Head of caudate nucleus (tissue), 42 donors: ENCODE results near the gene IRF6.

Experiments used
- DNase-seq, 42 donors: peaks; one replicate each; pipeline versions ENCODE4 v3.0.0 to v3.0.0-alpha.2; 2020 to 2021; ENCODE audit warnings: mixed read lengths in 7 of 42
- intact Hi-C: fragments of 100-400 bp; cut with DNase I; formaldehyde crosslinking; loops from one replicate; pipeline ENCODE4 v1.15.0; 2022

Gene IRF6

GRCh38 chr1:209825591-209826434 lies 19.9 kb upstream of the IRF6 start:
- no peak for DNase-seq
- intact Hi-C loops: loop anchor here (5.0 kb wide), 1 partner anchor 39 kb away; no protein-coding TSS in a partner anchor

- intact Hi-C loops: no loop called here
- DNase-seq: peak in 13 of 42 donors; percentile 15 to 68 (median 35)
Measured at GRCh38 chr1:209823143-209824041, 17.4 kb upstream of the IRF6 start.

GRCh38 chr1:209822706-209823105 lies 16.8 kb upstream of the IRF6 start:
- DNase-seq: no peak
- intact Hi-C loops: no loop called here

- no peak for DNase-seq
- intact Hi-C loops: no loop called here
Measured at GRCh38 chr1:209820986-209821385, 15.0 kb upstream of the IRF6 start.

GRCh38 chr1:209819058-209819457 lies 13.1 kb upstream of the IRF6 start:
- intact Hi-C loops: no loop called here

GRCh38 chr1:209817691-209818090 lies 11.7 kb upstream of the IRF6 start:
- intact Hi-C loops: no loop called here
- no peak for DNase-seq

More at GRCh38 chr1:209819058-209819457, 13.1 kb upstream of the IRF6 start:
- no peak for DNase-seq

GRCh38 chr1:209816923-209817322 lies 11.0 kb upstream of the IRF6 start:
- intact Hi-C loops: no loop called here
- DNase-seq: no peak

- no peak for DNase-seq
- intact Hi-C loops: no loop called here
Measured at GRCh38 chr1:209815931-209816341, 10.0 kb upstream of the IRF6 start.

GRCh38 chr1:209815490-209815889 lies 9.5 kb upstream of the IRF6 start:
- no peak for DNase-seq
- intact Hi-C loops: no loop called here

- intact Hi-C loops: no loop called here
- no peak for DNase-seq
Measured at GRCh38 chr1:209813902-209814301, 8.0 kb upstream of the IRF6 start.

GRCh38 chr1:209810783-209811182 lies 4.8 kb upstream of the IRF6 start:
- intact Hi-C loops: no loop called here
- no peak for DNase-seq

- intact Hi-C loops: no loop called here
- DNase-seq: no peak
Measured at GRCh38 chr1:209809611-209810010, 3.7 kb upstream of the IRF6 start.

- intact Hi-C loops: no loop called here
- no peak for DNase-seq
Measured at GRCh38 chr1:209808059-209808581, 2.2 kb upstream of the IRF6 start.

GRCh38 chr1:209807509-209807908 lies 1.6 kb upstream of the IRF6 start:
- intact Hi-C loops: no loop called here
- no peak for DNase-seq

- no peak for DNase-seq
- intact Hi-C loops: no loop called here
Measured at GRCh38 chr1:209805341-209805781, 581 bp downstream of the IRF6 start.

- no peak for DNase-seq
- intact Hi-C loops: no loop called here
Measured at GRCh38 chr1:209803568-209803967, 2.4 kb downstream of the IRF6 start.

- intact Hi-C loops: no loop called here
- DNase-seq: no peak
Measured at GRCh38 chr1:209802780-209803152, 3.2 kb downstream of the IRF6 start.

GRCh38 chr1:209802117-209802779 lies 3.7 kb downstream of the IRF6 start:
- intact Hi-C loops: no loop called here

More at GRCh38 chr1:209802117-209802779, 3.7 kb downstream of the IRF6 start:
- no peak for DNase-seq
